GM18508 (cell line): ENCODE results near the gene MAML1.
"Not testable (repeated sequence)": the region's sequence is repeated elsewhere in the genome, so short reads cannot be mapped to it uniquely, and the experiment has no call there.

Source experiments
- ATAC-seq: cut with Tn5 transposase; IDR thresholded peaks from one replicate; pipeline ENCODE4 v1.9.1; 2021; ENCODE audit warnings: moderate number of reproducible peaks; ENCODE audit not compliant: insufficient read depth, unreplicated experiment

The MAML1 gene

DNA sequence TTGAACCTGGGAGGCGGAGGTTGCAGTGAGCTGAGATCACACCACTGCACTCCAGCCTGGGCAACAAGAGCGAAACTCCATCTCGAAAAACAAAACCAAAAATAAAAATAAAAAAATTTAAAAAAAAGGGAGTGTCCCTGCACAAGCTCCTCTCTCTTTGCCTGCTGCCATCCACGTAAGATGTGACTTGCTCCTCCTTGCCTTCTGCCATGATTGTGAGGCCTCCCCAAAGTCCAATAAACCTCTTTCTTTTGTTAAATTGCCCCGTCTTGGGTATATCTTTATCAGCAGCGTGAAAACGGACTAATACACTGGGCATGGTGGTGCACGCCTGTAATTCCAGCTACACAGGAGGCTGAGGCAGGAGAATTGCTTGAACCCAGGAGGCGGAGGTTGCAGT lies 56.7 kb downstream of the MAML1 start:
- not testable (repeated sequence) for ATAC-seq

GRCh38 chr5:179791881-179792611 lies 59.4 kb downstream of the MAML1 start:
- no peak for ATAC-seq

GRCh38 chr5:179792612-179793467 lies 60.2 kb downstream of the MAML1 start:
- ATAC-seq: no peak

DNA sequence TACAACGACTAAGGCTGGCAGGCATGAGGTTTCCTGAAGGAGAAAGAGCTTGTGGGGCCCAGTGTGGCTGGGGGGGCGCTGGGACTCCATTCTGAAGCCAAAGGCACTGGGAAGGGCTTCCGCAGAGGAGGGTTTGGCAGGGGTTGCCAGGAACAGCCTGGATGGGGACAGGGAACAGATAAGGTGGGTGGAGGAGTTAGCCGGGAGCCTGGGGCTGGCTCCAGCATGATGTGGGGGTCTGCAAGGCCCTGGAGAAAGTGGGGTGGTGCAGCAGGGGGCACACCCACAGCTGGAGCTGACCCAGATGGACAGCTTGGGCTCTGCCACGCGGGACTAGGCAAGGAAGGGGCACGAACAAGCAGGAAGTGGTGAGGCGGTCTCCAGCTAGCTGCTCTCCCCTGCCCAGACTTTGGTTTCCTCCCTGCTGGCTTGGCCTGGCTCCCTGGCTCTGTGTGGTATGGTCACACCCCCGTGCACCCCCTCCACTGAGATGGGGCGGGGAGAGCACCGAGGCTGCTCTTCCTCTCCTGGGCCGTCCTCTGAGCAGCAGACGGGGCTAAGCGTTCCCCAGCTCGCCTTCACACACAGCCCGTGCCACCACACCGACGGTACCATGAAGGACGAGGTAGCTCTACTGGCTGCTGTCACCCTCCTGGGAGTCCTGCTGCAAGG lies 61.0 kb downstream of the MAML1 start, which contains the start of gene LTC4S:
Gene LTC4S (plus strand): TSS at position 519 of the 672 bp plus-strand sequence. CDS start 95 bp downstream, at position 614.
- no peak for ATAC-seq

DNA sequence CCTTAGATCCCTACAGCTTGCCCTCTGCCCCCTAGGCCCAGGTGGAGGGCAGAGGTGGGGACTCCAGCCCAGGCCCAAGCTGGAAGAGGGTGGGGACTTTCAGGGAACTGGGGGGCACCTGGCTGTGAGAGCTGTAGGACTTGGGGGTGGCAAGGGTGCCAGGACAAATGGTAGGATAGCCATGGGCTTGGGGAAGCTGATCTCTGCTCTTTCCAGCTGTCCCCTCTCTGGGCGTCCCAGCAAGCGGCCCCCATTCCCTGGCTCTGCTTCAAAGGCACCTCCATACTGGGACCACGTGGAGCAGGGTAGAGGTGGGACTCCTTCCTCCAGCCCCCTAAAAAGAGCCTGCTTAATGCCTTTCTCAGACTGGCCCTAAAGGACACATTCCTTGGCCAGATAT lies 61.5 kb downstream of the MAML1 start:
- ATAC-seq: no peak

DNA sequence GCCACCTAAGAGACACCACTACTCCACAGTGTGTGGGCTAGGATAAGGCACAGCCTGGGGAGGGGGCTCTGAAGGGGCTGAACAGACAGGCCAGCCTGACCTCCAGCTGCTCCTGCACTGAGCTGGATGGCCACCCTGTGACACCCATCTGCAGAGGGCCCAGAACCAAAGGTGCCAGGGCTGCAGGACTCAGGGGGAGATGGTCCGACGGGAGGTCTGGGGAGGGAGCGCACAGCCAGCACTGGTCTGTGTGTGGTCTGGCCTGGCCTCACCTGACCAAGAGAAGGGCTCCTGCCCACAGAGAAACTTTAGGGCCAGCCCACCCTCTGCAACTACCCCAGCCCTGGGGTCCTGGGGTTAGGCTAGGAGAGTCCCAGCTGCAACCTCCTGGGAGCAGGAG lies 62.0 kb downstream of the MAML1 start:
- no peak for ATAC-seq

GRCh38 chr5:179795049-179795862 lies 62.6 kb downstream of the MAML1 start:
- ATAC-seq: no peak

- peak; percentile 43 for ATAC-seq
Measured at GRCh38 chr5:179795863-179796833, 63.5 kb downstream of the MAML1 start.

DNA sequence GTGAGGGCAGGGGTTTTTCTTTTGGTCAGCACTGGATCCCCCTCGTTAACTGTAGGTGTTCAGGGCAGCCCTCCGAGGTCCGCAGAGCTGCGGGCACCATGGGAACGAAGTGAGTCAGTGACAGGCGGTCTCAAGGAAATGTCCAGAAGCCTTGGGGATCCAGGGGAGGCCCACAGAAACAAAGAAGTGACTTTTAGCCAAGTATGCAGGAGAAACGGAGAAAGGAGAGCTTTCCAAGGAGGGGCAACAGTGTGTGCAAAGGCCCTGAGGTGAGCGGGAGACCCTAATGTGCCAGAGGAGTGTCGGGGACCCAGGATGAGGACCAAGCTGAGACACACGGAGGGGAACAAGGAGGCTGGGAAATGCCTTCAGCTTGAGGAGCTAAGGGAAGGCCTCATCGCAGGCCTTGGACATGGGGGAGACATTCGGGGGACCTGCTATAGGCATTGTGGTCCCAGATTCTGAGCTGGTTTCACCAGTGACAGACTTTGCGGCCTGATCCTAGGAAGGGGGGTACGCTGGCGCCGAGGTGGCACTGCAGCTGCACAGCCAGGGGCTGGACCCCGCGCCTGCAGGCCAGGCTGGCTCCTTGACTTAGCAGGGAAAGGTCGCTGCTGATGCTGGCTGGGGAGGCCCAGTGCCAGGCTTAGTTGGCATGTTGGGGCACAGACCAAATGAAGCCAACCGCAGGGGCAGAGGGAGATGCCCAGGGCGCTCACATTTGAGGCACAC lies 64.4 kb downstream of the MAML1 start:
- no peak for ATAC-seq

- no peak for ATAC-seq
Measured at GRCh38 chr5:179797741-179798140, 65.1 kb downstream of the MAML1 start.

- ATAC-seq: no peak
Measured at GRCh38 chr5:179798144-179798770, 65.6 kb downstream of the MAML1 start.

DNA sequence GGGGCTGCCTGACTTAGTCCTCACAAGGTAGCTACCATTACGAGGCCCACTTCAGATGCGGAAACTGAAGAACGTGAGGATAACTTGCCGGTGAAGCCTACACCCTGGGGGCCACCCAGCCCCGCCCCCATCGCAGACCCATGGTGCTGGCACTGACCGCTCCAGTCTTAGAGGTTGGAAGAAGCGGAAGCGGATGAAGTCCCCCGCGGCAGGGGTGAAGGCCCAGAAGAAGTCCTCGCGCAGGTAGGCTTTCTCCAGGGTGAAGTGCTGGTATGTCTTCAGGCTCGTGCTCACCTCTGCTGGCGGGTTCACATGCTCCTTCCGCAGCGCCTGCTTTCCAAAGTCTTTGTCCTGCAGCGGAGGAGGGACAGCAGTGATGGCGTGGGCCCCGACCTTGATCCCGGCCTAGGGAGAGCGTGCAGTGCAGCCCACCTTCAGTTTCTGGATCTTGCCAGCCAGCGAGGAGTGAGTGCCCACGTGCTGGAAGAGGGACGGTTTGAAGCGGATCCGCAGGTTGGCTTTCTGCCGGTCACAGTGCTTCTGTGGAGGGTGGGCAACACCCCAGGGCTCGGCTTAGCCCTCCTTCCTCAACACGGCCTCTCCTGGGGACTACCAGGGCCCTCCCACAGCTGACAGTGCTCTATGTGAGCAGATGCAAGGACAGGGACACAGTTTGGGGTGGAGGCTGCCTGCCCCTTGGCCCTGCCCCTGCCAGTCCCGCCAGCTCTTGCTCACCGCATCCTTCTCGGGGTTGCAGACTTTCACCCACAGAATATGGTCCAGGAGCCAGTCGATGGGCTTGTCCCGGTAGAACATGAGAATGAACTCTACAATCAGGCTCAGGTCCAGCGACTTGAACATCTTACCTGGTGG lies 66.4 kb downstream of the MAML1 start:
- no peak for ATAC-seq

GRCh38 chr5:179799644-179799973 lies 67.0 kb downstream of the MAML1 start:
- no peak for ATAC-seq

DNA sequence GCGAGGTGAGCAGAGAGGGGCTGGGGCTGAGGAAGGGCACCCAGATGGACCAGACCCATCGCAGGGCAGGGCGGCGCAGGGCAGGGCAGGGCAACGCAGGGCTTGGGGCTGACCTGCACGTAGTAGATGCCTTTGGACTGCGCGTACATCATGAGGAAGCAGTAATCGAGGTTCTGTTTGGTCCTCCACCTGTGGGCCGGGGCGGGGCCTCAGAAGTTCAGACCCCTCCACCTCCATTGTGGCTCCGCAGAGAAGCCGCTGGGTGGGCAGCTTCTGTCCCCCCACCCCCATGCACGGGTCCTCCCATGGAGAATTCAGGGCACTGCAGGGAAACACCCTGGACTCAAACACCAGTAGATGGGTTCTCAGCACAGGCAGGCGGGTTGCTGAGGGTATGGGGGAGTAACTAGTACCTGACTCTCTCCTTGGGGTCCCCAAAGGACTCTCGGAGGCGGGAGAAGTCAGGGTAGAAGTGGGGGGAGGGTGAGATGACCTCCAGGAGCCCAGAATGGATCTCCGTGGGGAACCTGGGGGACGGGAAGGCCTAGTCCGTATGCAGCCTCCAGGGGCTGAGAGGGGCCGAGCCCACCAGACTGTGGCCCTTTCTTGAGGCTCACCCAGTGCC lies 67.6 kb downstream of the MAML1 start:
- no peak for ATAC-seq

GRCh38 chr5:179800696-179801201 lies 68.1 kb downstream of the MAML1 start:
- ATAC-seq: no peak
